ENCODE data around the gene FOXO1.
"Not testable (repeated sequence)": the region's sequence is repeated elsewhere in the genome, so short reads cannot be mapped to it uniquely, and the experiment has no call there.

FOXO1 gene

GRCh38 chr13:40666045-40666932 is at the start of gene FOXO1:
Gene FOXO1, minus strand, starts transcription at chr13:40666641. Its CDS starts 429 bp downstream, at chr13:40666212.
- TF ChIP-seq CTCF (IDR thresholded peaks at IDR 0.05; ENCODE audit: low read depth, low read length, missing control alignments) = no peak
- no peak for DNase-seq (ENCODE audit: extremely low read depth, low read depth)
- H3K4me3 ChIP-seq (replicated peaks; ENCODE audit: low read depth, low read length) = peak within 1 kb of the TSS; percentile 57

- not testable (repeated sequence) for DNase-seq (ENCODE audit: extremely low read depth, low read depth); H3K4me3 ChIP-seq (replicated peaks; ENCODE audit: low read depth, low read length)
These were observed 48.0 kb upstream of the FOXO1 start for GRCh38 chr13:40714433-40714832.

GRCh38 chr13:40706439-40706838 is 40.0 kb upstream of the FOXO1 start:
- H3K4me3 ChIP-seq (replicated peaks; ENCODE audit: low read depth, low read length) = no peak overlapping the region
- DNase-seq (ENCODE audit: extremely low read depth, low read depth) = no peak
- no peak for TF ChIP-seq CTCF (IDR thresholded peaks at IDR 0.05; ENCODE audit: low read depth, low read length, missing control alignments)

GRCh38 chr13:40697711-40698110 is 31.3 kb upstream of the FOXO1 start:
- TF ChIP-seq CTCF (IDR thresholded peaks at IDR 0.05; ENCODE audit: low read depth, low read length, missing control alignments) = no peak
- DNase-seq (ENCODE audit: extremely low read depth, low read depth) = no peak
- no peak overlapping the region for H3K4me3 ChIP-seq (replicated peaks; ENCODE audit: low read depth, low read length)

GRCh38 chr13:40694426-40694825 is 28.0 kb upstream of the FOXO1 start:
- DNase-seq (ENCODE audit: extremely low read depth, low read depth) = no peak
- H3K4me3 ChIP-seq (replicated peaks; ENCODE audit: low read depth, low read length) = no peak overlapping the region
- no peak for TF ChIP-seq CTCF (IDR thresholded peaks at IDR 0.05; ENCODE audit: low read depth, low read length, missing control alignments)

GRCh38 chr13:40692946-40693345 is 26.5 kb upstream of the FOXO1 start:
- no peak for DNase-seq (ENCODE audit: extremely low read depth, low read depth)
- no peak overlapping the region for H3K4me3 ChIP-seq (replicated peaks; ENCODE audit: low read depth, low read length)
- no peak for TF ChIP-seq CTCF (IDR thresholded peaks at IDR 0.05; ENCODE audit: low read depth, low read length, missing control alignments)

GRCh38 chr13:40688781-40689180 is 22.3 kb upstream of the FOXO1 start:
- no peak overlapping the region for H3K4me3 ChIP-seq (replicated peaks; ENCODE audit: low read depth, low read length)
- DNase-seq (ENCODE audit: extremely low read depth, low read depth) = no peak
- no peak for TF ChIP-seq CTCF (IDR thresholded peaks at IDR 0.05; ENCODE audit: low read depth, low read length, missing control alignments)

Data from HFF-Myc (cell line).